GM10266 (cell line): ENCODE measurements around the gene ALG12.

ENCODE experiments used
- DNase-seq: peaks from one replicate; pipeline ENCODE4 v3.0.0; 2012; ENCODE audit errors: extremely low spot score
- CTCF ChIP-seq: IDR thresholded peaks from 2 replicates; pipeline ENCODE4 v1.5.1; 2012; ENCODE audit warnings: mild to moderate bottlenecking, low read depth; ENCODE audit not compliant: control insufficient read depth, insufficient read depth; ENCODE audit errors: missing control alignments

ALG12 gene

GRCh38 chr22:49920859-49921258 lies 2.6 kb upstream of the ALG12 start:
- no peak for TF ChIP-seq CTCF
- no peak for DNase-seq

DNA sequence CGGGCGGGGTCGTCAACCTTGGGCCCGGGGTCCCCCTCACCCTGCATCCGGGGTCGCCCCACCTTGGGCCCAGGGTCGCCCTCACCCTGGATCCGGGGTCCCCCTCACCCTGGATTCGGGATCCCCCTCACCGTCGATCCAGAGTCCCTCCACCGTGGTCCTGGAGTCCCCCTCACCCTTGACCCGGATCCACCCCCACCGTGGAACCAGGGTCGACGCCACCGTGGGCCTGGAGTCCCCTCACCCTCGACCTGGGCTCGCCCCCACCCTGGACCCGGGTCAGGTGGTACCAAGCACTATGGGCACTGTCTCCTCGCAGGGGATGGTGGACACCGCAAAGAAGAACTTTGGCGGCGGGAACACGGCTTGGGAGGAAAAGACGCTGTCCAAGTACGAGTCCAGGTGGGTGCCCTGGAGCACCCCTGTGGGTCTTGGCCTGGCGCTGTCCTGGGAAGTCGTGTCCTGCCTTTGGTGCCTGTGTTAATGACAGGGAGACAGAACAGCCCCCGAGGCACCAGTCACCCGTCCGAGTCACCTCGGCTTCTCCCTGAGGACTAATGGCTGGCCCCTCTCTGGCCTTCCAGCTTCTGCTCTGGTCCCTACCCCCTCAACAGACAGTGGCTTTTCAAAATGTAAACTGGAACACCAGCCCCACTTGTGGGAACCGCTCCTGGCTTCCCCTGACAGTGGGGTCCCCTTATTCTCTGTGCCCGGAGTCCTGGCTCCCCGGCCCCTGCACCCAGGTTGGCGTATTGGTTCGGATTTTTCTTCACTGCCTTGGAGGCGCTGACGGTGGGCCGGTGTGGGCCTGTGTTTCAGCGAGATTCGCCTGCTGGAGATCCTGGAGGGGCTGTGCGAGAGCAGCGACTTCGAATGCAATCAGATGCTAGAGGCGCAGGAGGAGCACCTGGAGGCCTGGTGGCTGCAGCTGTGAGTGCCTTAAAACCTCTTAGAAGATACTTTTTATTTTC lies 958 bp upstream of the ALG12 start:
- DNase-seq: no peak
- no peak for TF ChIP-seq CTCF

- TF ChIP-seq CTCF: no peak
- DNase-seq: no peak
Measured at GRCh38 chr22:49916831-49917230, 1.4 kb downstream of the ALG12 start.

DNA sequence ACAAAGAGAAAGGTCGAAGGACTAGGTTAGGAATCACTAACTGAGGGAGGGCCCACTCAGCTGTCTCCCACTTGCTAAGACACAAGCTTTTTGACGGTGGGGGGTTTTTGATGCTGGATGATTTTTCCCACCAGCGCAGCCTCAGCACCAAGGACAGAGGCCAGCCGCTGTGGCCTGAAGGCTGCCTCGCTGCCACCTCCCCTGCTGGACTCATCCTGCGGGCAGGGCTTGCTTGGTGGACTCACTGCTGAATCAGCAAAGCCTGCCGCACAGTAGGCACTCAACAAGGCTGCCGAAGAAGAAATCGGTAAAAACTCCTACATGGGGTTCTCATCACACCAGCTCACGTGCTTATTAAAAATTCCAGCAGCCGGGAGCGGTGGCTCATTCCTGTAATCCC lies 2.6 kb downstream of the ALG12 start:
- no peak for TF ChIP-seq CTCF
- no peak for DNase-seq

DNA sequence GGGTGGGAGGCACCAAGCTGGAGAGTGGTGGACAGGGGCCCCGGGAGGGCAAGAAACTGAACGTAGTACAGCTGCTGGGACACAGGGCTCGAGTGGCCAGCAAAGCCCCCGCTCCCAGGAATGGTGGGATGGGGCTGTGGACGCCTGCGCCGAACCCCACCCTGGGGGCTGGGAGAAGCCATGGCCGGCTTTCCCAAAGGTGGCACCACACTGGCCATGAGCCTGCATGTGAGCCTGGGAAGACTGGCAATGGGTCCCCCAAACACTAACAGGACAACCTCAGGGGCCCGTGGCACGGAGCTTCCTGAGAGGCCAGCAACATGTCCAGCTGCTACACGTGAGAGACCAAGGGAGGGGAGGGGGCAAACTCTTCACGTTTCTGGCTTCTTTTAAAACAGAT lies 4.0 kb downstream of the ALG12 start:
- no peak for DNase-seq
- TF ChIP-seq CTCF: no peak

DNA sequence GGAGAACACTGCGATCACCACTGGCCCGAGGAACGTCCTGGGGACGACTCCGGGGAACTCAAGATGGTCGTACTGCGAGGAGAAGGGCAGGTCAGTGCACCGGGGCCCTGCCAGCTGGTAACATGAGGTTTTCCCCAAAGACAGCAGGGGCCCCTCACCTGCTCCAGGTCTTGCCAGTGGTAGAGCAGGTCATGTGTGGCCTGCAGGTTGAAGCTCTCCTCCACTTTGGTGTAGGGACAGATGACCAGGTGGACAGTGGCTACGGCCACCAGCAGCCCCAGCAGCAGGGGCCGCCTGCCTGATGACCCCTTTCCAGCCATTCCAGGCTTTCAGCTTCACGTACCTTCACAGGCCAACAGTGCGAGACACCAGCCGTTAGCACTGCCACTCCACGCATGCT lies 4.8 kb downstream of the ALG12 start:
- TF ChIP-seq CTCF: no peak
- DNase-seq: no peak

- DNase-seq: no peak
- no peak for TF ChIP-seq CTCF
Measured at GRCh38 chr22:49913026-49913425, 5.2 kb downstream of the ALG12 start.
